ENCODE results near the gene ANKRD44. TPM values are rescaled to one million over a fixed set of nuclear protein-coding genes. Genes with fewer than 3 reads are reported as not detected.
A peak's percentile ranks its signal among the peaks of the same experiment; 100 is the strongest.
"Not testable (repeated sequence)": the region's sequence is repeated elsewhere in the genome, so short reads cannot be mapped to it uniquely, and the experiment has no call there.

The ANKRD44 gene
- total RNA-seq, 2 donors from 2014 or later = 57.8 to 93.4 TPM

GRCh38 chr2:197242719-197243118 lies 67.9 kb downstream of the ANKRD44 start:
- Histone ChIP-seq H3K36me3 (no peaks in the 10 kb centered on the region), H3K4me1 (ENCODE audit: control insufficient read depth in 1 of 2, low read depth in 2 of 2) (peaks cover 11 to 17% of the 10 kb centered on the region in 2 donors), H3K4me3 (no peak overlapping the region), H3K9me3 (no peaks in the 10 kb centered on the region), H3K27me3 (replicated peaks; ENCODE audit: insufficient read depth) (no peaks in the 10 kb centered on the region), H3K27ac (no peak overlapping the region)
- ATAC-seq (ENCODE audit: insufficient number of reproducible peaks, low FRiP score, low read depth) (no peak), DNase-seq (ENCODE audit: low spot score) (no peak)
- TF ChIP-seq CTCF (IDR thresholded peaks at IDR 0.05) = no peak

GRCh38 chr2:197241596-197241995 lies 69.0 kb downstream of the ANKRD44 start:
- Histone ChIP-seq H3K36me3 (no peaks in the 10 kb centered on the region), H3K4me1 (ENCODE audit: control insufficient read depth in 1 of 2, low read depth in 2 of 2) (peaks cover 11 to 17% of the 10 kb centered on the region in 2 donors), H3K9me3 (no peaks in the 10 kb centered on the region), H3K27me3 (replicated peaks; ENCODE audit: insufficient read depth) (no peaks in the 10 kb centered on the region), H3K4me3 (no peak overlapping the region), H3K27ac (no peak overlapping the region)
- no peak for ATAC-seq (ENCODE audit: insufficient number of reproducible peaks, low FRiP score, low read depth)
- TF ChIP-seq CTCF (IDR thresholded peaks at IDR 0.05) = no peak
- DNase-seq (ENCODE audit: low spot score) = no peak

- no peak for TF ChIP-seq CTCF (IDR thresholded peaks at IDR 0.05)
- no peaks in the 10 kb centered on the region for H3K9me3 ChIP-seq
- peaks cover 11 to 17% of the 10 kb centered on the region in 2 donors for H3K4me1 ChIP-seq (ENCODE audit: control insufficient read depth in 1 of 2, low read depth in 2 of 2)
- DNase-seq (ENCODE audit: low spot score) (no peak), ATAC-seq (ENCODE audit: insufficient number of reproducible peaks, low FRiP score, low read depth) (no peak)
- H3K27me3 ChIP-seq (replicated peaks; ENCODE audit: insufficient read depth) = no peaks in the 10 kb centered on the region
- H3K4me3 ChIP-seq = no peak overlapping the region
- no peak overlapping the region for H3K27ac ChIP-seq
- H3K36me3 ChIP-seq = no peaks in the 10 kb centered on the region
Measured at GRCh38 chr2:197241153-197241552, 69.4 kb downstream of the ANKRD44 start.

GRCh38 chr2:197240421-197241041 lies 70.0 kb downstream of the ANKRD44 start:
- DNase-seq (ENCODE audit: low spot score) (no peak), ATAC-seq (ENCODE audit: insufficient number of reproducible peaks, low FRiP score, low read depth) (no peak)
- Histone ChIP-seq H3K27ac (peak overlapping the region in 1 of 2 donors; percentile 3), H3K36me3 (no peaks in the 10 kb centered on the region), H3K27me3 (replicated peaks; ENCODE audit: insufficient read depth) (no peaks in the 10 kb centered on the region), H3K9me3 (no peaks in the 10 kb centered on the region), H3K4me3 (no peak overlapping the region), H3K4me1 (ENCODE audit: control insufficient read depth in 1 of 2, low read depth in 2 of 2) (peaks cover 11 to 17% of the 10 kb centered on the region in 2 donors)
- TF ChIP-seq CTCF (IDR thresholded peaks at IDR 0.05) = no peak

- Histone ChIP-seq H3K27ac (peak overlapping the region in 1 of 2 donors; percentile 3), H3K4me1 (ENCODE audit: control insufficient read depth in 1 of 2, low read depth in 2 of 2) (peaks cover 11 to 17% of the 10 kb centered on the region in 2 donors)
- not testable (repeated sequence) for ATAC-seq (ENCODE audit: insufficient number of reproducible peaks, low FRiP score, low read depth)
Measured at GRCh38 chr2:197240018-197240417, 70.6 kb downstream of the ANKRD44 start.

GRCh38 chr2:197239434-197239833 lies 71.1 kb downstream of the ANKRD44 start:
- TF ChIP-seq CTCF (IDR thresholded peaks at IDR 0.05) = no peak
- H3K9me3 ChIP-seq = no peaks in the 10 kb centered on the region
- ATAC-seq (ENCODE audit: insufficient number of reproducible peaks, low FRiP score, low read depth) (no peak), DNase-seq (ENCODE audit: low spot score) (no peak)
- no peaks in the 10 kb centered on the region for H3K36me3 ChIP-seq
- no peak overlapping the region for H3K27ac ChIP-seq
- H3K27me3 ChIP-seq (replicated peaks; ENCODE audit: insufficient read depth) = no peaks in the 10 kb centered on the region
- H3K4me1 ChIP-seq (ENCODE audit: control insufficient read depth in 1 of 2, low read depth in 2 of 2) = peaks cover 11 to 17% of the 10 kb centered on the region in 2 donors
- peak overlapping the region; percentile 22 for H3K4me3 ChIP-seq

More at GRCh38 chr2:197240018-197240417, 70.6 kb downstream of the ANKRD44 start:
- H3K27me3 ChIP-seq (replicated peaks; ENCODE audit: insufficient read depth); H3K36me3 ChIP-seq; H3K9me3 ChIP-seq; DNase-seq (ENCODE audit: low spot score); H3K4me3 ChIP-seq: not testable (repeated sequence)
